T-cell (primary cell): ENCODE data around the gene PRKAG3. TPM values are rescaled to one million over a fixed set of nuclear protein-coding genes. Genes with fewer than 3 reads are reported as not detected.

Experiments used
- ATAC-seq, 4 experiments: fragments of 200-7000 bp in 3 of 4; fragments of 150-1000 bp in 1 of 4; cut with Tn5 transposase; replicated peaks in 1 of 4; 1 replicate in 3 of 4; 2 replicates in 1 of 4; pipeline ENCODE4 v1.10.0; 2021; ENCODE audit warnings: moderate library complexity in 3 of 4, mild to moderate bottlenecking in 2 of 4, moderate number of reproducible peaks in 1 of 4
- CTCF ChIA-PET, 2 donors: fragments of 300-600 bp; sonication (Branson Sonifier 250); formaldehyde crosslinking; loops; one replicate each; lab custom pipeline; 2022; ENCODE audit warnings: antibody characterized with exemption in 2 of 2; lab: Charles Lee
- POLR2A ChIA-PET, 2 donors: fragments of 300-600 bp; sonication (Branson Sonifier 250); formaldehyde crosslinking; loops; one replicate each; lab custom pipeline; 2022; ENCODE audit warnings: antibody characterized with exemption in 2 of 2; lab: Charles Lee
- DNase-seq, 35 experiments: peaks; one replicate each; pipeline versions ENCODE4 v3.0.0 to v3.0.0-alpha.2; 2013 to 2023
- H3K27ac ChIP-seq: one replicate; pipeline ENCODE4 v1.5.1; 2013; ENCODE audit warnings: low read length
- H3K27me3 ChIP-seq, 2 experiments: replicated peaks in 1 of 2; 1 replicate in 1 of 2; 2 replicates in 1 of 2; pipeline versions ENCODE4 v1.6.1 to v1.7.0; 2013; ENCODE audit warnings: low read length in 1 of 2, mixed read lengths in 1 of 2; ENCODE audit not compliant: control insufficient read depth in 2 of 2, insufficient read depth in 2 of 2; ENCODE audit errors: extremely low read depth in 1 of 2
- H3K36me3 ChIP-seq, 2 donors: 1 replicate in 1 of 2; 2 replicates in 1 of 2; pipeline versions ENCODE4 v1.6.1 to v1.7.0; 2013; ENCODE audit warnings: low read length in 1 of 2; ENCODE audit not compliant: control insufficient read depth in 2 of 2, insufficient read depth in 1 of 2; ENCODE audit errors: extremely low read depth in 1 of 2
- H3K4me1 ChIP-seq, 2 experiments: 1 replicate in 1 of 2; 2 replicates in 1 of 2; pipeline versions ENCODE4 v1.6.1 to v1.7.0; 2013; ENCODE audit warnings: low read length in 2 of 2, mixed read lengths in 1 of 2; ENCODE audit not compliant: insufficient read depth in 2 of 2, control insufficient read depth in 1 of 2; ENCODE audit errors: extremely low read depth in 1 of 2
- H3K4me3 ChIP-seq, 2 donors: 1 replicate in 1 of 2; 2 replicates in 1 of 2; pipeline versions ENCODE4 v1.5.1 to v1.7.0; 2013; ENCODE audit warnings: mild to moderate bottlenecking in 2 of 2, low read length in 1 of 2, moderate library complexity in 1 of 2; ENCODE audit not compliant: control insufficient read depth in 1 of 2; ENCODE audit errors: extremely low read depth in 1 of 2
- H3K9me3 ChIP-seq: 2 replicates; pipeline ENCODE4 v1.7.0; 2013
- H3K27ac Mint-ChIP-seq, 2 donors: one replicate each; pipeline ENCODE4 v1.8.0; 2020 to 2021; ENCODE audit warnings: mild to moderate bottlenecking in 2 of 2, mixed read lengths in 2 of 2
- H3K27me3 Mint-ChIP-seq, 2 donors: one replicate each; pipeline ENCODE4 v1.8.0; 2021 to 2022; ENCODE audit warnings: mixed read lengths in 2 of 2
- H3K36me3 Mint-ChIP-seq: one replicate; pipeline ENCODE4 v1.8.0; 2021; ENCODE audit warnings: mixed read lengths
- H3K4me1 Mint-ChIP-seq, 3 donors: one replicate each; pipeline ENCODE4 v1.8.0; 2020 to 2022; ENCODE audit warnings: mixed read lengths in 3 of 3, mild to moderate bottlenecking in 1 of 3
- H3K4me3 Mint-ChIP-seq, 3 donors: one replicate each; pipeline ENCODE4 v1.8.0; 2020 to 2022; ENCODE audit warnings: mild to moderate bottlenecking in 3 of 3, mixed read lengths in 3 of 3, moderate library complexity in 3 of 3
- H3K9me3 Mint-ChIP-seq, 3 donors: one replicate each; pipeline ENCODE4 v1.8.0; 2020 to 2022; ENCODE audit warnings: mixed read lengths in 3 of 3
- WGBS: methylation state at CpG from one replicate; pipeline ENCODE4 v1.1.5; 2013; ENCODE audit warnings: missing lambda C conversion rate; ENCODE audit not compliant: insufficient coverage; 5-methylcytosine and 5-hydroxymethylcytosine counted together
- total RNA-seq, 35 experiments: library from RNA in 6 of 35; stranded (reverse) in 6 of 35; fragments of 120-200 nt in 1 of 35; gene quantifications; one replicate each; pipeline versions ENCODE4 v1.2.1 to v1.2.4 and lab custom pipeline; 2013 to 2026

PRKAG3 gene
- total RNA-seq, 5 donors from 2014 or later (not counting 1 experiment from before 2014, with no cell fraction given) = not detected

- CTCF ChIA-PET = no interaction called here
Measured at GRCh38 chr2:218824004-218824403, 7.6 kb downstream of the PRKAG3 start.

GRCh38 chr2:218823196-218823855 is 8.3 kb downstream of the PRKAG3 start:
- DNase-seq (no peak), ATAC-seq (no peak)
- peaks cover 19 to 34% of the 10 kb centered on the region in 2 donors for H3K27me3 Mint-ChIP-seq
- Histone ChIP-seq H3K27ac (no peak overlapping the region), H3K4me1 (no peaks in the 10 kb centered on the region), H3K9me3 (no peaks in the 10 kb centered on the region), H3K4me3 (no peak overlapping the region), H3K27me3 (peaks cover 2 to 33% of the 10 kb centered on the region in 2 experiments), H3K36me3 (no peaks in the 10 kb centered on the region)
- WGBS = 73% methylated on average over 9 of the region's 9 CpGs
- ChIA-PET POLR2A (no interaction called here), CTCF (no interaction called here)
- H3K27ac Mint-ChIP-seq = no peak overlapping the region
- H3K4me1 Mint-ChIP-seq = no peaks in the 10 kb centered on the region
- H3K9me3 Mint-ChIP-seq = no peaks in the 10 kb centered on the region
- H3K4me3 Mint-ChIP-seq = no peak overlapping the region
- H3K36me3 Mint-ChIP-seq = no peaks in the 10 kb centered on the region

More at GRCh38 chr2:218824004-218824403, 7.6 kb downstream of the PRKAG3 start:
- POLR2A ChIA-PET = no interaction called here
- Mint-ChIP-seq H3K36me3 (no peaks in the 10 kb centered on the region), H3K27me3 (peaks cover 23 to 37% of the 10 kb centered on the region in 2 donors), H3K4me1 (no peaks in the 10 kb centered on the region), H3K4me3 (no peak overlapping the region), H3K27ac (no peak overlapping the region), H3K9me3 (no peaks in the 10 kb centered on the region)
- no peak for ATAC-seq
- Histone ChIP-seq H3K36me3 (no peaks in the 10 kb centered on the region), H3K4me3 (no peak overlapping the region), H3K9me3 (no peaks in the 10 kb centered on the region), H3K4me1 (no peaks in the 10 kb centered on the region), H3K27me3 (peaks cover 0 to 37% of the 10 kb centered on the region in 2 experiments), H3K27ac (no peak overlapping the region)
- WGBS = 100% methylated on average over 2 of the region's 7 CpGs
- DNase-seq = no peak

GRCh38 chr2:218822622-218823021 is 9.0 kb downstream of the PRKAG3 start:
- CTCF ChIA-PET = no interaction called here
- DNase-seq = no peak
- Histone ChIP-seq H3K27me3 (peaks cover 2 to 26% of the 10 kb centered on the region in 2 experiments), H3K4me3 (no peak overlapping the region), H3K9me3 (no peaks in the 10 kb centered on the region), H3K4me1 (no peaks in the 10 kb centered on the region), H3K27ac (no peak overlapping the region), H3K36me3 (no peaks in the 10 kb centered on the region)
- Mint-ChIP-seq H3K36me3 (no peaks in the 10 kb centered on the region), H3K27me3 (peaks cover 18 to 30% of the 10 kb centered on the region in 2 donors), H3K4me1 (no peaks in the 10 kb centered on the region), H3K9me3 (no peaks in the 10 kb centered on the region), H3K4me3 (no peak overlapping the region), H3K27ac (no peak overlapping the region)
- POLR2A ChIA-PET = no interaction called here
- 82% methylated on average over 6 of the region's 7 CpGs for WGBS
- no peak for ATAC-seq

- ChIA-PET POLR2A (no interaction called here), CTCF (no interaction called here)
- no peaks in the 10 kb centered on the region for H3K4me1 ChIP-seq
- no peaks in the 10 kb centered on the region for H3K9me3 Mint-ChIP-seq
- 74% methylated on average over 3 of the region's 9 CpGs for WGBS
- H3K4me1 Mint-ChIP-seq = no peaks in the 10 kb centered on the region
- no peak overlapping the region for H3K27ac Mint-ChIP-seq
- H3K27me3 Mint-ChIP-seq = peaks cover 22 to 25% of the 10 kb centered on the region in 2 donors
- no peak overlapping the region for H3K4me3 ChIP-seq
- DNase-seq (no peak), ATAC-seq (no peak)
- peaks cover 2 to 23% of the 10 kb centered on the region in 2 experiments for H3K27me3 ChIP-seq
- no peaks in the 10 kb centered on the region for H3K36me3 ChIP-seq
- H3K36me3 Mint-ChIP-seq = no peaks in the 10 kb centered on the region
- H3K27ac ChIP-seq = no peak overlapping the region
- H3K4me3 Mint-ChIP-seq = no peak overlapping the region
- H3K9me3 ChIP-seq = no peaks in the 10 kb centered on the region
Measured at GRCh38 chr2:218821605-218822211, 9.9 kb downstream of the PRKAG3 start.

- H3K4me3 Mint-ChIP-seq = no peak overlapping the region
- H3K9me3 Mint-ChIP-seq = no peaks in the 10 kb centered on the region
Measured at GRCh38 chr2:218820746-218821369, 10.7 kb downstream of the PRKAG3 start.

GRCh38 chr2:218819093-218819492 is 12.5 kb downstream of the PRKAG3 start:
- ChIA-PET POLR2A (no interaction called here), CTCF (interaction anchor here in 1 of 2 donors (0.6 kb wide), 1 partner anchor 668 kb away, joined by 3 read pairs; no protein-coding TSS in a partner anchor)
- no peak overlapping the region for H3K27ac ChIP-seq
- H3K4me3 ChIP-seq = no peak overlapping the region
- no peak overlapping the region for H3K27ac Mint-ChIP-seq
- no peaks in the 10 kb centered on the region for H3K9me3 Mint-ChIP-seq
- no peaks in the 10 kb centered on the region for H3K4me1 Mint-ChIP-seq
- H3K36me3 Mint-ChIP-seq = no peaks in the 10 kb centered on the region
- H3K4me3 Mint-ChIP-seq = no peak overlapping the region
- no peak for ATAC-seq
- 88% methylated on average over 7 of the region's 7 CpGs for WGBS
- H3K36me3 ChIP-seq = no peaks in the 10 kb centered on the region
- H3K9me3 ChIP-seq = no peaks in the 10 kb centered on the region
- H3K27me3 Mint-ChIP-seq = peaks cover 24 to 26% of the 10 kb centered on the region in 2 donors
- no peaks in the 10 kb centered on the region for H3K4me1 ChIP-seq
- peaks cover 2 to 32% of the 10 kb centered on the region in 2 experiments for H3K27me3 ChIP-seq
- DNase-seq = no peak

More at GRCh38 chr2:218820746-218821369, 10.7 kb downstream of the PRKAG3 start:
- ATAC-seq (no peak), DNase-seq (no peak)
- H3K36me3 ChIP-seq = no peaks in the 10 kb centered on the region
- Mint-ChIP-seq H3K4me1 (no peaks in the 10 kb centered on the region), H3K36me3 (no peaks in the 10 kb centered on the region), H3K27ac (no peak overlapping the region), H3K27me3 (peaks cover 24 to 25% of the 10 kb centered on the region in 2 donors)
- H3K27ac ChIP-seq = no peak overlapping the region
- WGBS = 83% methylated on average over 14 of the region's 15 CpGs
- no peak overlapping the region for H3K4me3 ChIP-seq
- CTCF ChIA-PET = no interaction called here
- peaks cover 2 to 23% of the 10 kb centered on the region in 2 experiments for H3K27me3 ChIP-seq
- POLR2A ChIA-PET = no interaction called here
- H3K9me3 ChIP-seq = no peaks in the 10 kb centered on the region
- H3K4me1 ChIP-seq = no peaks in the 10 kb centered on the region
